ENCODE measurements around the gene SERTAD3. TPM values are rescaled to one million over a fixed set of nuclear protein-coding genes. Genes with fewer than 3 reads are reported as not detected.

The SERTAD3 gene
- polyA plus RNA-seq, 1 of the 3 experiments (the other 2 are of a cell fraction), result 11.3 TPM

- Histone ChIP-seq H3K9me3 (no peaks in the 10 kb centered on the region), H3K4me1 (ENCODE audit: control insufficient read depth in 1 of 2, insufficient read depth in 2 of 2, low read depth in 1 of 2, low read length in 1 of 2) (no peaks in the 10 kb centered on the region; a peak in 1 of 4 replicates), H3K4me2 (no peak overlapping the region), H2AFZ (ENCODE audit: low read depth) (no peak overlapping the region), H3F3A (replicated peaks; ENCODE audit: insufficient read depth) (peaks cover 9% of the 10 kb centered on the region), H3K27ac (ENCODE audit: low read depth in 2 of 2, low read length in 1 of 2) (no peak overlapping the region), H4K20me1 (ENCODE audit: insufficient read depth) (no peaks in the 10 kb centered on the region), H3K79me2 (ENCODE audit: insufficient read depth) (no peaks in the 10 kb centered on the region), H3K9ac (no peak overlapping the region), H3K4me3 (ENCODE audit: low read depth in 2 of 2, low read length in 1 of 2) (no peak overlapping the region), H3K36me3 (replicated peaks in 1 of 2; ENCODE audit: control insufficient read depth in 1 of 2, insufficient read depth in 2 of 2, low read length in 1 of 2) (no peaks in the 10 kb centered on the region), H3K27me3 (ENCODE audit: insufficient read depth) (no peaks in the 10 kb centered on the region), H3K9me2 (no peaks in the 10 kb centered on the region)
- POLR2A ChIA-PET, result interaction anchor here (1.4 kb wide), 1 partner anchor 9 kb away, joined by 4 read pairs; no protein-coding TSS in a partner anchor
- peak; percentile 11 for DNase-seq
- WGBS (ENCODE audit: low lambda C conversion rate), result 74% methylated on average over 8 of the region's 8 CpGs
- TF ChIP-seq TEAD4 (IDR thresholded peaks at IDR 0.05; ENCODE audit: borderline replicate concordance, insufficient read depth) (no peak), NRF1 (IDR thresholded peaks at IDR 0.05; ENCODE audit: low read depth, low read length) (no peak), YY1 (IDR thresholded peaks at IDR 0.05; ENCODE audit: low read depth) (no peak), MXI1 (IDR thresholded peaks at IDR 0.05; ENCODE audit: low read depth, low read length) (no peak), TAF1 (IDR thresholded peaks at IDR 0.05; ENCODE audit: borderline replicate concordance, low read depth, low read length) (no peak), CTCF (IDR thresholded peaks at IDR 0.05) (no peak), NFIC (IDR thresholded peaks at IDR 0.05; ENCODE audit: borderline replicate concordance) (no peak), GABPA (IDR thresholded peaks at IDR 0.05; ENCODE audit: low read depth) (no peak), FOXJ3 (CRISPR knock-in tag; IDR thresholded peaks at IDR 0.05) (no peak), FOSL2 (IDR thresholded peaks at IDR 0.05; ENCODE audit: borderline replicate concordance, low read depth) (no peak), SMC3 (IDR thresholded peaks at IDR 0.05; ENCODE audit: low read depth, low read length) (no peak), RXRA (IDR thresholded peaks at IDR 0.05; ENCODE audit: borderline replicate concordance, low read depth) (no peak), USF1 (IDR thresholded peaks at IDR 0.05; ENCODE audit: borderline replicate concordance, low read depth) (no peak), GATA2 (CRISPR knock-in tag; IDR thresholded peaks at IDR 0.05) (no peak), CHD2 (IDR thresholded peaks at IDR 0.05; ENCODE audit: low read length, partially characterized antibody) (no peak), EP300 (IDR thresholded peaks at IDR 0.05; ENCODE audit: borderline replicate concordance in 1 of 2, low read depth in 1 of 2, low read length in 1 of 2) (no peak), RCOR1 (IDR thresholded peaks at IDR 0.05; ENCODE audit: low read length) (no peak), RAD21 (IDR thresholded peaks at IDR 0.05; ENCODE audit: low read length) (no peak), MAX (IDR thresholded peaks at IDR 0.05; ENCODE audit: low read depth) (no peak)
- CTCF ChIA-PET, result interaction anchor here (1.1 to 3.3 kb wide), 5 partner anchors 10 to 107 kb away, joined by 3 to 15 read pairs (median 3); partner anchors contain the start of gene SERTAD3
Measured at GRCh38 chr19:40411958-40412499, 32.1 kb downstream of the SERTAD3 start.

All from SK-N-SH (cell line).